Right atrium auricular region (tissue), 2 donors: ENCODE measurements around the gene CUEDC1. TPM values are rescaled to one million over a fixed set of nuclear protein-coding genes. Genes with fewer than 3 reads are reported as not detected.
A peak's percentile ranks its signal among the peaks of the same experiment; 100 is the strongest.

Experiments used
- DNase-seq: peaks from one replicate; pipeline ENCODE4 v3.0.0-alpha.2; 2019; ENCODE audit warnings: low spot score
- H3K27ac ChIP-seq, 2 donors: fragments of 200-600 bp; sonication (generic); 1 replicate in 1 of 2; 2 replicates in 1 of 2; pipeline ENCODE4 v1.5.1; 2016 to 2019
- H3K27me3 ChIP-seq, 2 donors: fragments of 200-600 bp; sonication (generic); one replicate each; pipeline versions ENCODE4 v1.5.1 to v1.6.0; 2017 to 2019
- H3K36me3 ChIP-seq: fragments of 200-600 bp; sonication (generic); one replicate; pipeline ENCODE4 v1.5.1; 2016
- H3K4me1 ChIP-seq, 2 donors: fragments of 200-600 bp; sonication (generic); one replicate each; pipeline versions ENCODE4 v1.5.1 to v1.6.0; 2017 to 2019
- H3K4me3 ChIP-seq, 2 donors: fragments of 200-600 bp; sonication (generic); 1 replicate in 1 of 2; 2 replicates in 1 of 2; pipeline ENCODE4 v1.5.1; 2017 to 2019; ENCODE audit warnings: mild to moderate bottlenecking in 1 of 2, moderate library complexity in 1 of 2
- H3K9me3 ChIP-seq, 2 donors: fragments of 200-600 bp; sonication (generic); one replicate each; pipeline ENCODE4 v1.5.1; 2019
- total RNA-seq, 2 donors: library from RNA; depleted of rRNA; stranded (reverse); fragments of >200 nt; gene quantifications; one replicate each; pipeline ENCODE4 v1.1.0, GENCODE V29; 2016
- TF ChIP-seq, protein P1 (sequence below), 2 donors: fragments of 200-600 bp; sonication (generic); IDR thresholded peaks; one replicate each; pipeline ENCODE4 v1.5.1; 2019; ENCODE audit warnings: antibody characterized with exemption in 2 of 2

The CUEDC1 gene, protein sequence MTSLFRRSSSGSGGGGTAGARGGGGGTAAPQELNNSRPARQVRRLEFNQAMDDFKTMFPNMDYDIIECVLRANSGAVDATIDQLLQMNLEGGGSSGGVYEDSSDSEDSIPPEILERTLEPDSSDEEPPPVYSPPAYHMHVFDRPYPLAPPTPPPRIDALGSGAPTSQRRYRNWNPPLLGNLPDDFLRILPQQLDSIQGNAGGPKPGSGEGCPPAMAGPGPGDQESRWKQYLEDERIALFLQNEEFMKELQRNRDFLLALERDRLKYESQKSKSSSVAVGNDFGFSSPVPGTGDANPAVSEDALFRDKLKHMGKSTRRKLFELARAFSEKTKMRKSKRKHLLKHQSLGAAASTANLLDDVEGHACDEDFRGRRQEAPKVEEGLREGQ
- total RNA-seq, result 10 to 100 TPM; 32.5 to 33.3 TPM

DNA sequence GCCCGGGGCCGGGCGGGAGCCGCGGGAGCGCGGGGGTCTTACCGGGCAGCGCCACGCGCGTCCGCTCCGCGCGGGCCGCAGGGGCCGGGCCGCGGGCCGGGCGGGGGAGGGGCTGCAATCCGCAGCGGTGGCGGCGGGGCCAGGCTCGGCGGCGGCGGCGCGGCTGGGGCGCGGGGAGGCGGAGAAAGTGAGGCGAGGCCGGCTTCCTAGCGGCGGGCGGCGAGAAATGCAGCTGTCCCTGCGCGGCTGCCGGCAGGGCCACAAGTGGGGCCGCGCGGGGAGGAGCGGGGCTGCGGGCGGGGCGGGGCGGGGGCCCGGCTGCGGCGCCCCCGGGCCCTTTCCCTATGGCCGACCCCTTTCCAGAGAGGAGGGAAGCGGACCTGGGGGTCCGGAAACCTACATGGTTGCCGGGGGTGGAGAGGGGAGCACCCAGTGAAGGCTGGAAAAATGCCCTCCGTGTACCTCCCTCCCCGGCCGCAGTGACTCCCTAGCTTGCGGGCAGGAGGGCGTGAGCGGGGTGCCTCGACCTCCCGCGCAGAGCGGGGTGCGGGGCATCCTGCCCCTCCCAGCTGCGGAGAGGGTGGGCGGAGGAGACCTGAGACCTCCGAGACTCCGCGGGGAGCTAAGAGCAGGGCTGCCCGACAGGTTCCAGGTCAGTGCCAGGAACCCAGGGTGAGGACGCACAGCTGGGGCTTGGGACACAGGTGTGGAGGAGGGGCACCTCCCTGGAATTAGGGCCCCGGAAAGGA is at the start of gene CUEDC1:
Gene CUEDC1, minus strand, starts transcription at position 230 of the 749 bp plus-strand sequence. CDS start 69,848 bp downstream, outside the sequence.
- TF ChIP-seq, protein P1, sequence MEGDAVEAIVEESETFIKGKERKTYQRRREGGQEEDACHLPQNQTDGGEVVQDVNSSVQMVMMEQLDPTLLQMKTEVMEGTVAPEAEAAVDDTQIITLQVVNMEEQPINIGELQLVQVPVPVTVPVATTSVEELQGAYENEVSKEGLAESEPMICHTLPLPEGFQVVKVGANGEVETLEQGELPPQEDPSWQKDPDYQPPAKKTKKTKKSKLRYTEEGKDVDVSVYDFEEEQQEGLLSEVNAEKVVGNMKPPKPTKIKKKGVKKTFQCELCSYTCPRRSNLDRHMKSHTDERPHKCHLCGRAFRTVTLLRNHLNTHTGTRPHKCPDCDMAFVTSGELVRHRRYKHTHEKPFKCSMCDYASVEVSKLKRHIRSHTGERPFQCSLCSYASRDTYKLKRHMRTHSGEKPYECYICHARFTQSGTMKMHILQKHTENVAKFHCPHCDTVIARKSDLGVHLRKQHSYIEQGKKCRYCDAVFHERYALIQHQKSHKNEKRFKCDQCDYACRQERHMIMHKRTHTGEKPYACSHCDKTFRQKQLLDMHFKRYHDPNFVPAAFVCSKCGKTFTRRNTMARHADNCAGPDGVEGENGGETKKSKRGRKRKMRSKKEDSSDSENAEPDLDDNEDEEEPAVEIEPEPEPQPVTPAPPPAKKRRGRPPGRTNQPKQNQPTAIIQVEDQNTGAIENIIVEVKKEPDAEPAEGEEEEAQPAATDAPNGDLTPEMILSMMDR (IDR thresholded peaks at IDR 0.05), result peak; percentile 47 to 50
- Histone ChIP-seq H3K36me3 (no peaks in the 10 kb centered on the region), H3K4me3 (peak within 1 kb of the TSS; percentile 65 to 93), H3K27ac (peak within 1 kb of the TSS; percentile 94 to 99), H3K27me3 (no peaks in the 10 kb centered on the region), H3K9me3 (no peaks in the 10 kb centered on the region), H3K4me1 (peaks cover 0 to 51% of the 10 kb centered on the region in 2 donors)
- DNase-seq, result no peak

DNA sequence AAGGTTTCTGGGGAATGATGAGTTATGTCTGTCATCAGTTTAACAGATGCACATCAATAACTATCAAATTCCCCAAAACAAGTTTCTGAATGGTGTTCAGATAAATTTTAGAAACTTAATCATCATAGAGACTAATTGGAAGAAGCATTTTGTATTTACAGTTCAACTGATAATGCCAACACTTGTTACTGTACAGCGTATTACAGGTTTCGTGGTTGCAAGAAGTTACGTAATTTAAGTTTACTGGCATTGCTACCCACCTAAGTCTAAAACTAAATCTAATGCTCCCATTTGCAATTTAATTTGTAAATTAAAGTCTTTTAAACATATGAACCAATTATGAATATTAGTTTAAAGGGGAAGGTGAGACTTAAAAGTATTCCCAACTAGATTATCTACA is 48.8 kb upstream of the CUEDC1 start:
- no peaks in the 10 kb centered on the region for H3K27me3 ChIP-seq
- H3K27ac ChIP-seq, result no peak overlapping the region
- H3K36me3 ChIP-seq, result peaks cover 55% of the 10 kb centered on the region
- H3K9me3 ChIP-seq, result no peaks in the 10 kb centered on the region
- H3K4me3 ChIP-seq, result no peak overlapping the region
- H3K4me1 ChIP-seq, result peaks cover 0 to 43% of the 10 kb centered on the region in 2 donors
- TF ChIP-seq, protein P1 (IDR thresholded peaks at IDR 0.05), result no peak
- no peak for DNase-seq

DNA sequence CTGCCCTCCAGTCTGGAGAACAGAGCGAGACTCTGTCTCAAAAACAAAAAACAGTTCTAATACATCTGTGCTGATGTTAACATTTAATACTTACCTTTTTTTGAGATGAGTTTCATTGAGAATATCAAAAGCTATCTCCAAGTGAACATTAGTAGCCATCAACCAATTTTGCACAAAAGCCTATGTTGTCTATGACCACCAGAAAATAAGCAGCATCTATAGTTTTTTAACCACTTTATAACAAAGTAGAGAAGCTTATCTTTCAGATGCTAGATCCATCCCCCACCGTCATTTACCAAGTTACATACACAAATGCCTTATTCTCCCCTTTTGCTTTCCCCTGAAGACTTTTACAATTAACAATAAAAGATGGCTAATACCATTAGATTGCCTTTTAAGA is 47.8 kb upstream of the CUEDC1 start:
- H3K27me3 ChIP-seq, result no peaks in the 10 kb centered on the region
- peaks cover 0 to 39% of the 10 kb centered on the region in 2 donors for H3K4me1 ChIP-seq
- no peak overlapping the region for H3K4me3 ChIP-seq
- TF ChIP-seq, protein P1 (IDR thresholded peaks at IDR 0.05), result no peak
- H3K36me3 ChIP-seq, result peaks cover 55% of the 10 kb centered on the region
- no peak for DNase-seq
- H3K27ac ChIP-seq, result no peak overlapping the region
- H3K9me3 ChIP-seq, result no peaks in the 10 kb centered on the region

DNA sequence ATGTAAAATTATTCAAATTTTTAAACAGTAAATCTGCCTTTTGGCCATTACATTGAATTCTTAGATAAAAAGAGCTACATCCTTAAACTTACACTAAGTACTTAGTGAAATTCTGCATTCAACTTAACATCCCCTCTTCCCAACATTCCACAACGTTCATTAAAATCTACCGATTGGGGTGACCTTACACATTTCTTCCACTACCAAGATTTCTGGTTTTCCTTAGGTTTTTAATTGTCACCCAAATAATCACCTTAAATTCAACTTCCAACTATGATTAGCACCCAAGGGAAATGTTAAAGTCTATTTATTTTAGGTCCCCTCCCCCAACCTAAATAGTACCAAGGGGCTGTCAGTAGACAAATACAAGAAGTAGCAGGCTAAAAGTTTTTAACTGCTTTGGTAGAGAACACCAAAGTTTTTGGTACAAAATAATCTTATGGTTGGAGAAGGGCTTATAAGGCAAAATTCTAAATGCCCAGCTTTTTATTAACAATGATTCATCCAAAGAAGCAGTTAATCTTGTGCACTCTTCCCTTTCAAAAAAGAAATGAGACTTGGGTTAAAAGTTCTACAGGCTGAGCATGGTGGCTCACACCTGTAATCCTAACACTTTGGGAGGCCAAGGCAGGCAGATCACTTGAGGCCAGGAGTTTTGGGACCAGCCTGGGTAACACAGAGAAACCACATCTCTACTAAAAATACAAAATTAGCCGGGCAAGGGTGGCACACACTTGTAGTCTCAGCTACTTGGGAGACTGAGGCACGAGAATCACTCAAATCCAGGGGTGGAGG is 47.1 kb upstream of the CUEDC1 start:
- TF ChIP-seq, protein P1 (IDR thresholded peaks at IDR 0.05), result no peak
- no peaks in the 10 kb centered on the region for H3K9me3 ChIP-seq
- no peak overlapping the region for H3K27ac ChIP-seq
- peaks cover 59% of the 10 kb centered on the region for H3K36me3 ChIP-seq
- no peak overlapping the region for H3K4me3 ChIP-seq
- no peak for DNase-seq
- H3K4me1 ChIP-seq, result peaks cover 0 to 36% of the 10 kb centered on the region in 2 donors
- no peaks in the 10 kb centered on the region for H3K27me3 ChIP-seq

DNA sequence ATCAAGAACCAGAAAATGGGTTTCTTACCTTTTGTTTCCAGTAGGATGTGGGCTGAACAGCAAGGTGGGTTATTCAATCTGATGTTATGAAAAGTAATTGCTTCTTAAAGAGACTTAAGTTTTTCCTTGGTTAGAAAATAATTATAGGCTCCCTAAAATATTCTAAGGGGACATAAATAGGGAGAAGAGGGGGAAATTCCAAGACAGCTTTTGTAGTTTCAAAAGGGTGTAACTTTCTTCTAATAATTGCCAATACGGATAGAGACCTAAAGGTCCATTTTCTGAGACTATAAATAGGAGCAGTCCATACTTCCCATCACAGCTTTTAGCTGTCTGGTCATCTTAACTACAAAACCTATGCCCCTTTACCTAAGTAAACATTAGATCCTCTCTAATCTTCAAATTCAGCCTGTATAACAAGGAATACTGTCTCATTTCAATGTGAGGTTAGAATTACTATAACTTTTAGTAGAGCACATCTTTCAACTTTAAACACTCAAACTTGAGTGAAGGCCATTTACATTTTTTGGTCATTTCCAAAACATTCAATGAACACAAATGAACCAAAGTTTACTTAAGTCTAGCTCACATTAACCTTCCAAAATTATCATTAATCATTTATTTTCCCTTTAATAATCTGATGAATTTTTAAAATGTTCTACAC is 46.4 kb upstream of the CUEDC1 start:
- H3K9me3 ChIP-seq, result no peaks in the 10 kb centered on the region
- H3K27ac ChIP-seq, result no peak overlapping the region
- DNase-seq, result no peak
- H3K4me1 ChIP-seq, result peaks cover 0 to 36% of the 10 kb centered on the region in 2 donors
- no peaks in the 10 kb centered on the region for H3K27me3 ChIP-seq
- H3K4me3 ChIP-seq, result no peak overlapping the region
- peaks cover 61% of the 10 kb centered on the region for H3K36me3 ChIP-seq
- TF ChIP-seq, protein P1 (IDR thresholded peaks at IDR 0.05), result no peak
